Amygdala (tissue), 56 donors: ENCODE measurements around the gene RNASE1.

Experiments
- DNase-seq, 56 donors: peaks; one replicate each; lab custom pipeline; 2025; lab: John Stamatoyannopoulos, UW

Gene RNASE1

GRCh38 chr14:20809917-20810316, 7.3 kb upstream of the RNASE1 start:
- no peak for DNase-seq

GRCh38 chr14:20808162-20808483, 5.5 kb upstream of the RNASE1 start:
- no peak for DNase-seq

GRCh38 chr14:20807304-20808161, 4.9 kb upstream of the RNASE1 start:
- no peak for DNase-seq

DNA sequence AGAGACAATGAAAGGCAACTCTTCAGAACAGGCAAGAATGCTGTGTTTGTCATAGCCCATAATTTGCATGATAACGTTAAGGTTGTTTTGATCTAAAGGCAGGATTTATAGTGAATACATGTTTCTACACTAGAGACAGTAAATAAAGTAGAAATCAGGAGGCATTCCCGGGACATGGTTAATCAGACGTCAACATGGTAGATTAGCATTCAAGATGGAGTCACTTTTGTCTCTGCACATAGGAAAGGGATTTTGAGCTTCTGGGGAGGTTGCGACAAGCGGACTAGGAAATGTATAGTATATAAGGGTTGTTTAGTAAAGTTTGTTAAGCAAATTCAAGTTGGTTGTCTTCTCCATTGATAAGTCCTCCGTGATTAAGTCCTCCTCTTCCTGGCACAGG, 2.8 kb upstream of the RNASE1 start:
- DNase-seq, result no peak

- DNase-seq, result peak in 27 of 56 donors; percentile 3 to 70 (median 43)
Observed at GRCh38 chr14:20803223-20803622, 579 bp upstream of the RNASE1 start.

DNA sequence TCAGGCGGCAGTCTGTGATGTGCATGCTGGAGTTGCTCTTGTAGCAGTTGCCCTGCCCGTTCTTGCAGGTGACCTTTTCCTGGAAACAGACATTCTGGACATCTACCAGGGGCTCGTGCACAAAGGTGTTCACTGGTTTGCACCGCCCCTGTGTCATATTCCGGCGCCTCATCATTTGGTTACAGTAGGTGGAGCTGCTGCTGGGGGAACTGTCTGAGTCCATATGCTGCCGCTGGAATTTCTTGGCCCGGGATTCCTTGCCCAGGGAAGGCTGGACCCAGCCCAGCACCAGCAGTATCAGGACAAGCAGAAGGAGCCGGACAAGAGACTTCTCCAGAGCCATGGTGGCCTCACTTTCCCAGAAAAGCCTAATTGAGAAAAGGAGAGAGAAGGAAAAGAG, 918 bp downstream of the RNASE1 start:
- DNase-seq, result peak in 25 of 56 donors; percentile 6 to 60 (median 39)

- DNase-seq, result peak in 26 of 56 donors; percentile 7 to 68 (median 44)
Observed at GRCh38 chr14:20799892-20800544, 2.6 kb downstream of the RNASE1 start.

GRCh38 chr14:20799456-20799891, 3.2 kb downstream of the RNASE1 start:
- peak in 12 of 56 donors; percentile 9 to 63 (median 45) for DNase-seq

DNA sequence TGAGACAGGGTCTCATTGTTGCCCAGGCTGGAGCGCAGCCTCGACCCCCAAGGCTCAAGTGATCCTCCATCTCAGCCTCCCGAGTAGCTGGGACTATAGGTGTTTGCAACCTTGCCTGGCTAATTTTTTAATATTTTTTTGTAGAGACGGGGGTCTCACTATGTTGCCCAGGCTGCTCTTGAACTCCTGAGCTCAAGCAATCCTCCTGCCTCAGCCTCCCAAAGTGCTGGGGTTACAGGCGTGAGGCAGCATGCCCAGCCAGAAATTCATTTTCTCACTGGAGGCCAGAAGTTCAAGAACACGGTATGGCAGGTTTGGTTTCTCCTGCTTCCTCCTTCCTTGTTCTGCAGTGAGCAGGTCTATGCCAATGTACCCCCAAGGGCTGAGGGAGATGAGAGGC, 3.7 kb downstream of the RNASE1 start:
- no peak for DNase-seq

GRCh38 chr14:20798318-20798717, 4.3 kb downstream of the RNASE1 start:
- peak in 5 of 56 donors; percentile 2 to 34 (median 8) for DNase-seq

- no peak for DNase-seq
Observed at GRCh38 chr14:20797164-20797563, 5.5 kb downstream of the RNASE1 start.

- no peak for DNase-seq
Observed at GRCh38 chr14:20794644-20795369, 7.8 kb downstream of the RNASE1 start.

- no peak for DNase-seq
Observed at GRCh38 chr14:20792556-20792955, 10.1 kb downstream of the RNASE1 start.

DNA sequence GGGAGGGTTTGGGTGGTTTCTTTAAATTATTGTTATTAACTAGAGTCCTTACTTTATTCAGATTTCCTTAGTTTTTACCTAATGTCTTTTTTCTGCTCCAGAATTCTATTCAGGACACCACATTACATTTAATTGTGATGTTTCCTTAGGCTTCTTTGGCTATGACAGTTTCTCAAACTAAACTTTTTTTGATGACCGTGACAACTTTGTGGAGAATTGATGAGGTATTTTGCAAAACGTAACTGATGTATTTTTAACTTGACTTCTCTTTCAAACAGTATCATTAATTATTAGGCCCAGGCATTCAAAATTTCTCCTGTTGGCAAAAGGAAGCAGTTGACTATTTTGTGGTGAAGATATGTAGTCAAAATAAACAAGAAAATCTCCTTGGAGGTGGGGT, 11.0 kb downstream of the RNASE1 start:
- DNase-seq, result no peak

DNA sequence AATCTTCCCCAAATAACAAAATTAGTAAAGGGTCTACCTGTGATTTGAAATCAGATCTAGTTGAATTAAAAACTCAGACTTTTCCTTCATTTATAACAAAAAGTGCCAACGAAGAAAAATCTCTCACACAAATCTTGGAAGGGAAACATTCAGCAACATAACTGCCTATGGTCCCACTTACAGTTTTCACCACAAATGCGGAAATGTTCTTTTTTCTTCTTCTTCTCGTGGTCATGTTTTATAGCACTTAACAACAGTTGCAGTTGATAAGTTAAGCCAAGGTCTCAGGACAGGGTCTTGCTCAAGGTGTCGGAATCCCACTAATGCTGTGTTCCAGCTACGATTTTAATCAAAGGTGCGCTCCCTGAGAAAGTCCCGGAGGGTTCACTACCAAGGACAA, 11.5 kb downstream of the RNASE1 start:
- no peak for DNase-seq

GRCh38 chr14:20790464-20791116, 12.1 kb downstream of the RNASE1 start:
- no peak for DNase-seq

DNA sequence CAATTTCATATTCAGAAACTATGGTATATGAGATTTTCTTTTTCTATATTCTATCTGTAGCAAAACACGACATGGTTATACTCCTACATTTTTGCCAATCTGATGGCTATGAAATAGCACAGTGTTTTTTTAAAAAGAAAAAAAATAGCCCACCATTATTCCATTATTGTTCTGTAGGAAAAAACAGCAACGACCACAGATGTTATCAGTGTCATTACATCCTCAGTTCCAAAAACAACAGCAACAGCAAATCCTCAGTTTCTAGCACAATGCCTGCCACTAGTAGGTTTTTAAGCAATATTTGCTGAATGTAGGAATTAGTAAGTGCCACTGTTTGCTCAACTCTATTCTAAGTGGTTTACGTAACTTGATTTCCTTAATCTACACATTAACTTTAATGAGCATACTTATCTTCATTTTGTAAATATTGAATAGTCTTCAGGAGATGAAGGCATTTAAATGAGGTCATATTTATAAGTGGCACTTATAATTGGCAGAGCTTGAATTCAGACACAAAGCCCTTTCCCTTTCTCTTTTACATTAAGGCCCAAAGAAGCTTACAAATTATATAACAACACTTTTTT, 13.3 kb downstream of the RNASE1 start:
- DNase-seq, result no peak

DNA sequence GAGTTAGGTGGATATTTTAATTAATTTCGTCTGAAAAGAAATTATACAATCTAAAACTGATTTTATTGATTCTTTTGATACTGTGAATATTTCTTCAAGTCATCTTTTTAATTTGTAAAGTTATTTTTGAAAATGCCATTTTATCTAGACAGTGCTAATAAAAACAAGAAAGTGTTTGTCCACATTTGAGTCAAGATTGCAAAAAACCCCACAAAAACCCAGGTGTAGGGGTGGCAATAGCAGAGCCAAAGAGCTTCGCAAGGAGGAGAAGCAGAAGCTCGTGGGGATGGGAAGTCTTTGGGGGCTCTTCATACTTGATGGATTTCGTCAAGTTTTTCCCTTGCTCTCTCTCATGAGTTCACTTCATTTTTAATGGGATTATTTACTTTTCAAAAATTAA, 15.6 kb downstream of the RNASE1 start:
- no peak for DNase-seq

GRCh38 chr14:20782280-20782890, 20.3 kb downstream of the RNASE1 start:
- peak in 1 of 56 donors; percentile 15 for DNase-seq

DNA sequence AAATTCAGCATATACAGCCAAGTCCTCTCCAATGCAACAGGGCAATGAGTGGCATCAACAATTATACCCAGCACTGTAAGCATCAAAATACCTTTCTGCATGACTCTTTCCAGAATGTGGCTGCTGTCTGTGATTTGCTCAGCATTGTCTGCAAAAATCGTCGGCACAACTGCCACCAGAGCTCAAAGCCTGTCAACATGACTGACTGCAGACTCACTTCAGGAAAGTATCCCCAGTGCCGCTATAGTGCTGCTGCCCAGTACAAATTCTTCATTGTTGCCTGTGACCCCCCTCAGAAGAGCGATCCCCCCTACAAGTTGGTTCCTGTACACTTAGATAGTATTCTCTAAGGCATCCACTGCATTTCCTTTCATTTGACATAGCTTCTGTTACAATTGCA, 20.8 kb downstream of the RNASE1 start:
- DNase-seq, result peak in 1 of 56 donors; percentile 5
